ENCODE data around the gene CCDC73. TPM values are rescaled to one million over a fixed set of nuclear protein-coding genes. Genes with fewer than 3 reads are reported as not detected.
"Not testable (repeated sequence)": the region's sequence is repeated elsewhere in the genome, so short reads cannot be mapped to it uniquely, and the experiment has no call there.

Gene CCDC73
- total RNA-seq, 6 experiments from 2014 or later: 0.18 to 0.44 (median 0.26) TPM

DNA sequence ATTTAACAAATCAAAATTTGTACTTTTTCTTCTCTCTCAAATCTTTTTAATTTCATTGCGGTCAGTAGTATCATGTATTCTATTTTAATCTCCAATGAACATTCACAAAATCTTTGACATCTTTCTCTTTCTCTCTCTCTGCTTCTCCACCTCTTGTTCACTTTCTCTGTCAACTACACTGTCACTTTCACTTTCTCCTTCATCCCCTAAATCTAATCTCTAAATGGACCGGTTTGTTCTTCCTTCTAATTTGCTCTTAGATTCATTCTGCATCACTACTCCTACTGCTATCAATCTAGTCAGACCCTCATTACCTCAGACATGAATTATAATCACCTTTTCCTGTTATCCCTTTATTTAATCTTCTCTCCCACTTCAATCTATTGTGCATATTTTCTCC lies 18.6 kb downstream of the CCDC73 start:
- Histone ChIP-seq H3K4me3 (no peak overlapping the region), H3K27me3 (no peaks in the 10 kb centered on the region), H3K4me1 (peaks cover 0 to 11% (median 0%) of the 10 kb centered on the region in 4 donors), H3K36me3 (no peaks in the 10 kb centered on the region), H3K9me3 (no peaks in the 10 kb centered on the region), H3K27ac (no peak overlapping the region)
- DNase-seq (no peak), ATAC-seq (peak in 2 of 4 donors; percentile 32 to 54)
- intact Hi-C loops (cut with DNase I): no loop called here
- no peak for TF ChIP-seq POLR2A (IDR thresholded peaks at IDR 0.05)
- TF ChIP-seq CTCF (IDR thresholded peaks at IDR 0.05): no peak
- WGBS (ENCODE audit: insufficient coverage, low coverage, low lambda C conversion rate, missing lambda C conversion rate): 56% methylated on average over 2 of the region's 2 CpGs

- TF ChIP-seq CTCF (IDR thresholded peaks at IDR 0.05): no peak
- TF ChIP-seq POLR2A (IDR thresholded peaks at IDR 0.05): no peak
- no peaks in the 10 kb centered on the region for H3K36me3 ChIP-seq
- intact Hi-C loops (cut with DNase I): no loop called here
- H3K27me3 ChIP-seq: no peaks in the 10 kb centered on the region
- peaks cover 0 to 11% (median 0%) of the 10 kb centered on the region in 4 donors for H3K4me1 ChIP-seq
- 82% methylated on average over 2 of the region's 2 CpGs for WGBS (ENCODE audit: insufficient coverage, low coverage, low lambda C conversion rate, missing lambda C conversion rate)
- no peak overlapping the region for H3K4me3 ChIP-seq
- DNase-seq (no peak), ATAC-seq (no peak)
- no peak overlapping the region for H3K27ac ChIP-seq
- no peaks in the 10 kb centered on the region for H3K9me3 ChIP-seq
Observed at GRCh38 chr11:32774081-32774480, 20.4 kb downstream of the CCDC73 start.

DNA sequence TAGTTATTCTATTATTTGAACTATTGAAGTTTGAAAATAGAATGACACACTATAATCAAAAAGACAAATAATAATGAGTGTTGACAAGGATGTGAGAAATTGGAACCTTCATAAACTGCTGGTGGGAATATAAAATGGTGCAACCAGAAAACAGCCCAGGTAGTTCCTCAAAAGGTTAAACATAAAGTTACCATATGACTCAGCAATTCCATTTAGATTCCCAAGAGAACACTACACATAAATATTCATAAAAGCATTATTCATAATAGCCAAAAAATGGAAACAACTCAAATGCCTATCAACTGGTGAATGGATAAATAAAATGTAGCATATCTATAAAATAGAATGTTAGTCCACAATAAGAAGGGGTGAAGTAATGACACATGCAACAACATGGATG lies 21.7 kb downstream of the CCDC73 start:
- intact Hi-C loops (cut with DNase I): no loop called here
- no peak overlapping the region for H3K4me3 ChIP-seq
- DNase-seq (no peak), ATAC-seq (no peak)
- peaks cover 0 to 11% (median 0%) of the 10 kb centered on the region in 4 donors for H3K4me1 ChIP-seq
- H3K27ac ChIP-seq: no peak overlapping the region
- no peaks in the 10 kb centered on the region for H3K9me3 ChIP-seq
- H3K27me3 ChIP-seq: no peaks in the 10 kb centered on the region
- TF ChIP-seq POLR2A (IDR thresholded peaks at IDR 0.05) (no peak), CTCF (IDR thresholded peaks at IDR 0.05) (no peak)
- no peaks in the 10 kb centered on the region for H3K36me3 ChIP-seq

DNA sequence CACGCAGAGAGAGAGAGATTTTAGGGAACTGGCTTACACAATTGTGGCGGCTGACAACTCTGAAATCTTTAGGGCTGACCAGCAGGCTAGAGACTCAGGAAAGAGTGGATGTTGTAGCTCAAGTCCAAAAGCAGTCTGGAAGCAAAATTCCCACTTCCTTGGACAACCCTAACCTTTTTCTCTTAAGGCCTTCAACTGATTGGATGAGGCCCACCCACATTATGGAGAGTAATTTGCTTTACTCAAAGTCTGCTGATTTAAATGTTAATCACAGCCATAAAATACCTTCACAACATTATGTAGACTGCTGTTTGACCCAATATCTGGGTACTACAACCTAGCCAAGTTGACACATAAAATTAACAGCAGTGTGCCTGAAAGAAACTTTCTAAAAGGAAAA lies 32.7 kb downstream of the CCDC73 start:
- WGBS (ENCODE audit: insufficient coverage, low coverage, low lambda C conversion rate, missing lambda C conversion rate): 60% methylated on average over 1 of the region's 2 CpGs

GRCh38 chr11:32758291-32758690 lies 36.2 kb downstream of the CCDC73 start:
- H3K9me3 ChIP-seq: no peaks in the 10 kb centered on the region
- no peak overlapping the region for H3K4me3 ChIP-seq
- no peaks in the 10 kb centered on the region for H3K27me3 ChIP-seq
- no peaks in the 10 kb centered on the region for H3K4me1 ChIP-seq
- intact Hi-C loops (cut with DNase I): no loop called here
- no peak overlapping the region for H3K27ac ChIP-seq
- TF ChIP-seq POLR2A (IDR thresholded peaks at IDR 0.05): no peak
- TF ChIP-seq CTCF (IDR thresholded peaks at IDR 0.05): no peak
- ATAC-seq: no peak
- 62% methylated on average over 2 of the region's 2 CpGs for WGBS (ENCODE audit: insufficient coverage, low coverage, low lambda C conversion rate, missing lambda C conversion rate)
- H3K36me3 ChIP-seq: no peaks in the 10 kb centered on the region
- no peak for DNase-seq

More for the DNA sequence above, 32.7 kb downstream of the CCDC73 start:
- H3K27me3 ChIP-seq; H3K9me3 ChIP-seq; ATAC-seq; DNase-seq; H3K27ac ChIP-seq; intact Hi-C loops (cut with DNase I); H3K4me1 ChIP-seq; H3K36me3 ChIP-seq; H3K4me3 ChIP-seq: not testable (repeated sequence)

GRCh38 chr11:32753181-32753580 lies 41.3 kb downstream of the CCDC73 start:
- H3K9me3 ChIP-seq; H3K4me1 ChIP-seq; H3K27ac ChIP-seq; ATAC-seq; H3K36me3 ChIP-seq; H3K27me3 ChIP-seq; DNase-seq; H3K4me3 ChIP-seq; intact Hi-C loops (cut with DNase I): not testable (repeated sequence)
- 60% methylated on average over 1 of the region's 1 CpG for WGBS (ENCODE audit: insufficient coverage, low coverage, low lambda C conversion rate, missing lambda C conversion rate)

Measured in right lobe of liver (tissue), 6 donors.